Medulla oblongata (tissue), 1 donor: Measurements from ENCODE around the gene ARHGAP10.

Experiments used
- DNase-seq: peaks from one replicate; pipeline ENCODE4 v3.0.0-alpha.2; 2015; ENCODE audit errors: extremely low spot score

The ARHGAP10 gene, protein sequence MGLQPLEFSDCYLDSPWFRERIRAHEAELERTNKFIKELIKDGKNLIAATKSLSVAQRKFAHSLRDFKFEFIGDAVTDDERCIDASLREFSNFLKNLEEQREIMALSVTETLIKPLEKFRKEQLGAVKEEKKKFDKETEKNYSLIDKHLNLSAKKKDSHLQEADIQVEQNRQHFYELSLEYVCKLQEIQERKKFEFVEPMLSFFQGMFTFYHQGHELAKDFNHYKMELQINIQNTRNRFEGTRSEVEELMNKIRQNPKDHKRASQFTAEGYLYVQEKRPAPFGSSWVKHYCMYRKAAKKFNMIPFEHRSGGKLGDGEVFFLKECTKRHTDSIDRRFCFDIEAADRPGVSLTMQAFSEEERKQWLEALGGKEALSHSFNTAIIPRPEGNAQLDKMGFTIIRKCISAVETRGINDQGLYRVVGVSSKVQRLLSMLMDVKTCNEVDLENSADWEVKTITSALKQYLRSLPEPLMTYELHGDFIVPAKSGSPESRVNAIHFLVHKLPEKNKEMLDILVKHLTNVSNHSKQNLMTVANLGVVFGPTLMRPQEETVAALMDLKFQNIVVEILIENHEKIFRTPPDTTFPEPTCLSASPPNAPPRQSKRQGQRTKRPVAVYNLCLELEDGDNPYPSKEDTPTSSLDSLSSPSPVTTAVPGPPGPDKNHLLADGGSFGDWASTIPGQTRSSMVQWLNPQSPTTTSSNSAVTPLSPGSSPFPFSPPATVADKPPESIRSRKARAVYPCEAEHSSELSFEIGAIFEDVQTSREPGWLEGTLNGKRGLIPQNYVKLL

DNA sequence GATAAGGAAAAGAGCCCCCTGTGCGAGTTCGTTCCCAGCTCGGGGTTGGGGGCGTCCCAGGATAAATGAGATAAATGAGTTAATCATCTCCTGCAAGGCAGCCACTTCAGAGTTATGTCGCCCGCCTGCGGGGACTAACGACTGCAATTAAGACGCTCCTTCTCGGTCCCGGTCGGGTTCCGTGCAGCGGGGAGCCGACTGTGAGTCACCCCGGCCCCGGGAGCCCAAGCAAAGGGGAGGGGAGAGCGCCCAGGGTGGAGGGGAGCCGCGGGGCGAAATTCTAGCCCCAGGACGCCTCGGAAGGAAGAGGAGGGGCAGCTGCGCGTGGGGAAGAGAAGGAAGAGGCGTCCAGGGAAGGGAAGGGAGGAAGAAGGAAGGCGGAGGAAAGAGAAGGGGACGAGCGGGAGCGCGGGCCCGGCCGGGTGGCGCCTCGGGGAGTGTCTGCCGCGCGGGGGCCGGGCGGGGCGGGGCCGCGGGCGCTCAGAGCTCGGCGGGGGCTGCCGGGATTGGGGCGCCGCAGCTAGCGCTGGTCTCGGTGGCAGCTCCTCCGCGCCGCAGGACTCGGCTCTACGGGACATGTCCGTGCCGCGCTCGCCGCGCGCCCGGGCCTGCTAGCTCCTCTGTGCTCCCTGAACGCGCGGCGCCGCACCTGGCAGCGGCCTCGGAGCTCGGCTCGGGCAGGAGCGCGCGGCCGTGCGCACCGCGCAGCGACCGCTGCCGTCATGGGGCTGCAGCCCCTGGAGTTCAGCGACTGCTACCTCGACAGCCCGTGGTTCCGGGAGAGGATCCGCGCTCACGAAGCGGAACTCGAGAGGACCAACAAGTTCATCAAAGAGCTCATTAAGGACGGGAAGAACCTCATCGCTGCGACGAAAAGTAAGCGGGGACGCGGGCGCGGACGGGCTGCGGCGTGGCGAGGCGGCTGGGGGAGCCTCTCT, at the start of gene ARHGAP10:
TSS of gene ARHGAP10 (plus strand) at position 509 of the 938 bp plus-strand sequence. CDS start at position 723, 214 bp downstream.
- DNase-seq, result peak; percentile 30

DNA sequence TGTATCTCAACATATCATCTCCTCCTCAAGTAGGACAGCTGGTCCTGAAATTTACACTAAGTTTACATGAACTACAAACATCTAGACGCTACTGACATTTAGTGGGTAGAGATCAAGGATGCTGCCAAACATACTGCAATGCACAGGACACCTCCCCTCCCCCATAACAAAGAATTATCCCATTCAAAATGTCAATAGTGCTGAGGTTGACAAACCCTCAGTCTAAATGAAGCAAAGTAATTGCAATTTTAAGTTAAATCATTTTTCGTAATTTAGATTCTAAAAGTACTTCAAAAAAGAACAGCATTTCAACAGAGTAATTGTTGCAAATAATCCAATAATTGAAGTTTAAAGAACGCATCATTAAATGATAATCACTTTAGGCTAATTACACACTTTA, 49.1 kb upstream of the ARHGAP10 start:
- DNase-seq, result peak; percentile 12

- DNase-seq, result peak; percentile 52
Measured at GRCh38 chr4:147683188-147683591, 48.7 kb upstream of the ARHGAP10 start.

DNA sequence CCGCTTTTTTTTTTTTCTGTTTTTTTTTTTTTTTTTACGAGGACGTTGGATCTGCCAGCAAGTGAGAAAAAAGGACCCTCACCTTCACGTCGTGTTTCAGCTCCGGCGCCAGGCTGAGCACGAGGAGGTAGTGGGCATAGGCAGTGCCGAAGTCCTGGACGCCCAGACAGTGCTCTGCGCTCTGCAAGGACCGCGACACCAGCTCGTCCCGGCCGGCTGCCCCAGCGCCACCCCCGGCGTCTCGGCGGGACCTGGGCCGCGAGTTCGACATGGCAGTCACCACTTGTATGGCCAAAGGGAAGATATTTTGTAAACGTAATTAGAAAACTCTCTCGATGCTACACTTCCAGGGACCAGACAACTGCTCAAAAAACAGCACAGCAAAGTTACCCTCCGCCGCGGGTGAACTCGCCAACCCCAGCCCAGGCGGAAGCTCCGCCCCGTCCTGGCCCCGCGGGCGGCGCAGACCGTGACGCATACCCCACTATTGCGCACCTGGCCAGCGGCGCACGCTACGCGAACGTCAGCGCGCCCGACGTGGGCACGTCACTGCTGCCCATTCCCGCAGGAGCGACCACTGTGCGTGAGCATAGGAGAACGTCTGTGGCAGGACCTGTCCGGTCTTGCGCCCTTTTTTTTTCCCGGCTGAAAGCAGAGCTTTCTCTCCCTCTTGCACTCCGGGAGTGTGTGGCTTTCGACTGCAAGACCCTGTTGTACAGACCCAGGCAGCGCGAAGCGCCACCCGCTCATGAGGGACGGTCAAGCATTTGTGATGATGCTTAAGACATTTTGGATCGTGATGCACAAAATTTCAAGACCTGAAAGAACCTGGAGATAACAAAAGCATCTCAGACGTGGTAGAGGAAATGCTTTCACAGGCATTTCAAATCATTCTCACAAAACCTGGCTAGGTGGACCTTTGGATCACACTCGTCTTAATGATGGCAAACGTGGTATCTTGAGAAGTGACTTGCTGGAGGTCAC, 47.9 kb upstream of the ARHGAP10 start, which contains the start of gene PRMT9:
TSS of gene PRMT9 (minus strand) at position 447 of the 984 bp plus-strand sequence. CDS start at position 271, 176 bp downstream.
- DNase-seq, result peak; percentile 87

GRCh38 chr4:147689067-147689466, 42.8 kb upstream of the ARHGAP10 start:
- DNase-seq, result no peak

DNA sequence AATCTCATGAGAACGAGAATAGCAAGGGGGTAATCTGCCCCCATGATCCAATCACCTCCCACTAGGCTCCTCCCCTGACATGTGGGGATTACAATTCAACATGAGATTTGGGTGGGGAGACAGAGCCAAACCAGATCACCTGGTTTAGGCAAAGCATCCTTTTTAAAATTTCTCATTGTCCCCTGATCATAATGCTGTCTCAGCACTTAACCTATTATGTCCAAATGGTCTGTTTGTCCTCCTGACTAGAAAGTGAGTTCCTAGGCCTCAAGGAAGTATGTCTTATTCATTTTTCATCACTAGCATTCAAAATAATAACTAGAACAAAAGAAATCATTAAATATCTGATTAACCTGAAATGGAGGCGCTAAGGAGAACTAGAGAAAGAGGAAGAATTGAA, 40.1 kb upstream of the ARHGAP10 start:
- DNase-seq, result no peak

DNA sequence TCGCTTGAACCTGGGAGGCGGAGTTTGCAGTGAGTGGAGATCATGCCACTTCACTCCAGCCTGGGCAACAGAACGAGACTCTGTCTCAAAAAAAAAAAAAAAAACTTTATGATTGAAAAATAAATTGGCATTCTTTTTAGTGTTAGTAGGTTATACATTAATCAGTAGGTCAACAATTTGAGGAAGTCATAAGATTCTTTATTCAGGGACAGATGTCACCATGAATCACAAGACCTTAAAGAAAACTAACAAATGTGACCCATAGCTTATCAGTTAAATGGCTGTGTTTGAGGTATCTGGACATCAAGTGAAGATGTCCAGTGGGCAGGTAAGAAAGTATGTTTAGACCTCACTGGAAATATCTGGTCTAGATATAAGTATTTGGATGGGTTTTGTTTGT, 38.7 kb upstream of the ARHGAP10 start:
- no peak for DNase-seq

- DNase-seq, result no peak
Measured at GRCh38 chr4:147696866-147697265, 35.0 kb upstream of the ARHGAP10 start.

DNA sequence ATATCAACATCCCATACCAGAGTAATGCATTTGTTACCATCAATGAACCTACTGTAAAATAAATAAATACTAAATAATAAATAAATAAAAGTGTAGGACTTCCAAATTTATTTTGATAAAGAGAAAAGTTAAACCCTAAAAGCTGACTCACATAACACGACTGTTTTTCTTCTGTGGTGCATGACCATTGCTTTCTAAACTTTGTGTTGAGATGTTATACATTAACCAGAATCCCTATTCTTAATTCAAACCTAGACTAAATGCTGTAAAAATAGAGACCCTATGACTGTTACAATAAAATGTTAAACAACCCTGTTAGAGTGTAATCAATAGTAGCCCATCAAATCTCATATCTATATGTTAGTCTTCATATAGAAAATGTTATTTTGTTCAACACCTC, 27.0 kb upstream of the ARHGAP10 start:
- no peak for DNase-seq

DNA sequence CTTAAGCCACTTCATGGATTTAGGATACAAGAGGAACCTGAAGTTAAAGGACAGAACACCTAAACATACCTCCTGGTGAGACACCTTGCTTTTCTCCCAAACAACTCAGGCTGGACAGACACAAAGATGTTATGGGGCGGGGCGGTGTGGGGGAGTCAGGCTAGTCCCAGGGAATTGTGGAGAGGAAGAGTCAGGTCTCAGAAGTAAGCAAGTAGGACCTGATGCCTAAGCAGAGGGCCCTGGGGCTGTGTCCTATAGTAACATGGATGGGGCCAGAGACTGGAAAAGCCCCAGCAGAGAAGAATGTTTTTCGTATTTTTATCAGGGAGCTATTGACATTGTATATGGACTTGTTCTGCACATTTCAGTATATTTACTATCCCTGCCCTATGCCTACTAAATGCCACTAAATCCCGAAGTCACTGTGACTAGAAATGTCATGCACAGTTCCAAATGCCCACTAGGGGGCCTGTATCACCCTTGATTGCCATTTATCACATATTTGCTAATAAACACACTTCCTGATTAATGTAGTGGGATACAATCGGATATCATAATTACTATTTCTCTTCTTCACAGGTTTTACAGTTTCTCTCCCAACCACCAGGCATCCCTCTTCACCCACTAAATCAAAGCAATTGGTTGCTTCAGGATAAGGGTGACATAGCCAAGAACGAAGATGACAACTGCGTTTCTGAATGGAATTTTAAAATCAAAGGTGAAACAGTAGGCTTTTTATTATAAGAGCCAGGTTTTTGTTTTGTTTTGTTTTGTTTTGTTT, 23.8 kb upstream of the ARHGAP10 start:
- DNase-seq, result peak; percentile 72

DNA sequence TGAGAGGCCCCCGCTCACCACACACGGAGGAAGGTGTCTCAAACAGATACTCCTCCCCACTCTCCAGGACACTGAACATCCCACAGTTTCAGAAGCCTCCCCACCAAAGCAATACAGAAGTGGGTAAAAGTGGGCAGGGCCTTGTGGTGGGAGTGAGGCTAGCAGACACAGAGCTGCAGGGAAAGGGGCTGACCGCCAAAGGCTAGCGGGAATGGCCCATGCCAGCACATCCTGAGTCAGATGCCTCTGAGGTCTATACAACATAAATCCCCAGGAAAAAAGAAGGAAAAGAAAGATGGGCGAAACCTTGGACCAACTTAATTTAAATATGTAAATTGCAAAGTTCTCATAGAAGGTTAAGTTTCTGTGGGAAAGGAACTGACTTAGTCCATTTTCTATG, 21.9 kb upstream of the ARHGAP10 start:
- DNase-seq, result no peak

DNA sequence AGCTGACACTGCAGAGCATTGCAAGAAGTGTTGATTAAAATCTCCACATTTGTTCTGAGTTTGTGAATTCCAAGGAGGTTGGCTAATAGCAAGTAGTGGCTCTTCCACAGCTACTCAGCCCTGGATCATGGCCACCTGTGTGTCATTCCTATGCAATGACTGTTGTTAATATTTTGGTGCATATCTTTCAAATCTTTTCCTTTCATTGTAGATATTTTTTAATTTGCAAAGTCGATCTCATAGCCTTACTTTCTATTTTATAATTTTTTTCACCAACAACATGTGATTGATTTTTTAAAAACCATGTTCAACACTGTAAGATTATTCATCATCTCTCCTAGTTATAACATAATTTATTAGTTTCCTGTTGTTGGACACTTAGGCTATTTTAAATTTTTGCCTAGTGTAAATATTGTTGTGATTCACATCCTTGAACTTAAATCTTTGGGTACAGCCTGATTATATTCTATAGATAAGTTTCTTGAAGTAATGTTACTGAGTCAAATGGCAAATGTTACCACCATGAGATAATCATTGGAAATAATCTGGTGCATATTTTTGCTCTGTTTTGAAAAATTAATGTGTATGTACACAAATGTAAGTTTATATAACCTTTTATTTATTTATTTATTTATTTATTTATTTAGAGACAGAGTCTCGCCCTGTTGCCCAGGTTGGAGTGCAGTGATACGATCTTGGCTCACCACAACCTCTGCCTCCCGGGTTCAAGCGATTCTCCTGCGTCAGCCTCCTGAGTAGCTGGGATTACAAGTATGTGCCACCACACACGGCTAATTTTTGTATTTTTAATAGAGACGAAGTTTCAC, 17.1 kb upstream of the ARHGAP10 start:
- DNase-seq, result no peak

GRCh38 chr4:147717878-147718277, 14.0 kb upstream of the ARHGAP10 start:
- no peak for DNase-seq

DNA sequence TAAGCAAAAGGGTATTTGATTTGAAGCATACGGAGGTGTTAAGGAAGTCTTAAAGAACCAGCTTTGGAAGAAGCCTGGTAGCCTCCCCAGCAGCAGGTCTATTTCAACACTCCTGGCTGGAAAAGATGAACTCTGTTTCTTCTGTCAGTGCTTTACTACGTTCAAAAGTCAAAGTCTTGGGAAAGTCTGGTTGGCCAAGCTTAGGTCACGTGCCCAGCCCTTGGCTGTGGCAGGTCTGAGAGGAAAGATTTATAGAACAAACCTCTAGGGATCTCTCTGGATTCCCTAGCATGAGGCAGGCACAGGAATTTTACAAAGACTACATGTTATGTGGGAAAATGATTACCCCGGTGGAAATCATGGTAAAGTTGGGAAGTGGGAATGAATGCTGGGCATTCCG, 8.6 kb upstream of the ARHGAP10 start:
- DNase-seq, result no peak

DNA sequence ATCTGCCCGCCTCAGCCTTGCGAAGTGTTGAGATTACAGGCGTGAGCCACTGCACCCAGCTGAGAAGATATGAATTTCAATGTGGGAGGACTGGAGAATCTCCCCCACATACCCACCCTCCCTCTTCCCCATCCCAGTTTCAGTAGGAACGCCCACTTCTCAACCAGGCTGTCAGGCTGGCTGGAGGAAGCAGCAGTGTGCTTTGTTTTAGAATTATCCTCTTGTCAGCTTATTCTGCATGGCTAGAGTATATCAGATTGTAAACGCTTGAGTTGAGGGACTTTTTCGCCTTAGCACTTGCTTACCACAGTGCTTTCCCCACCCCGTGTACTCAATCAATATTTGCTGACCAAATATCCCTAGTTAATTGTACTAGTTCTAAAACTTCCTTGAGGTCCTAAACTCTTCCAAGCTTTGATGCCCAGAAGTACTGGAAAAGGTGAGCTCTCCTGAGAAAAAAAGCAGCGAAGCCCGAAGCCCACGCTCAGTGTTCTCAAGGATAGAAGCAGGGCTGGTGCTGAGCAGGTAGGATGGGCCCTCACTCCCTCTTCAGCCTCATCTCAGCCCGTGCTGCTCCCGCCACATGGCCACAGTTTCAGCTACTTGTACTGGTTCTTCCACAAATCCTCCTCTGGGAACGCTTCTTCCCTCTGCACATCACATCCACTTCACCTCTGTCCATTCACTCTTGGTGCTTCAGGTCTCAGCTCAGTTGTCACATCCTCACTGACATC, 7.3 kb upstream of the ARHGAP10 start:
- DNase-seq, result no peak

GRCh38 chr4:147725673-147726072, 6.2 kb upstream of the ARHGAP10 start:
- no peak for DNase-seq

GRCh38 chr4:147727476-147728028, 4.3 kb upstream of the ARHGAP10 start:
- no peak for DNase-seq

- no peak for DNase-seq
Measured at GRCh38 chr4:147730333-147730732, 1.6 kb upstream of the ARHGAP10 start.
